Sigmoid colon (tissue), 4 donors: ENCODE measurements around the gene PDHA1.

Source experiments
- EP300 ChIP-seq, 4 donors: sonication (generic); formaldehyde crosslinking; IDR thresholded peaks; one replicate each; pipeline ENCODE4 v1.6.1; 2017; ENCODE audit warnings: antibody characterized with exemption in 4 of 4
- POLR2A ChIP-seq, 2 donors: fragments of 450-650 bp; IDR thresholded peaks; one replicate each; pipeline ENCODE4 v1.6.1; 2016; ENCODE audit warnings: antibody characterized with exemption in 2 of 2, mild to moderate bottlenecking in 2 of 2, moderate library complexity in 2 of 2
- POLR2AphosphoS5 ChIP-seq, 4 donors: sonication (generic); formaldehyde crosslinking; IDR thresholded peaks; one replicate each; pipeline ENCODE4 v1.6.1; 2017; ENCODE audit warnings: antibody characterized with exemption in 4 of 4
- TF ChIP-seq, protein P1 (sequence below), 4 experiments: fragments of 450-650 bp in 3 of 4; fragments of 200-600 bp in 1 of 4; IDR thresholded peaks; one replicate each; pipeline ENCODE4 v1.5.1; 2016 to 2019; ENCODE audit warnings: antibody characterized with exemption in 4 of 4, mild to moderate bottlenecking in 3 of 4, moderate library complexity in 2 of 4

DNA sequence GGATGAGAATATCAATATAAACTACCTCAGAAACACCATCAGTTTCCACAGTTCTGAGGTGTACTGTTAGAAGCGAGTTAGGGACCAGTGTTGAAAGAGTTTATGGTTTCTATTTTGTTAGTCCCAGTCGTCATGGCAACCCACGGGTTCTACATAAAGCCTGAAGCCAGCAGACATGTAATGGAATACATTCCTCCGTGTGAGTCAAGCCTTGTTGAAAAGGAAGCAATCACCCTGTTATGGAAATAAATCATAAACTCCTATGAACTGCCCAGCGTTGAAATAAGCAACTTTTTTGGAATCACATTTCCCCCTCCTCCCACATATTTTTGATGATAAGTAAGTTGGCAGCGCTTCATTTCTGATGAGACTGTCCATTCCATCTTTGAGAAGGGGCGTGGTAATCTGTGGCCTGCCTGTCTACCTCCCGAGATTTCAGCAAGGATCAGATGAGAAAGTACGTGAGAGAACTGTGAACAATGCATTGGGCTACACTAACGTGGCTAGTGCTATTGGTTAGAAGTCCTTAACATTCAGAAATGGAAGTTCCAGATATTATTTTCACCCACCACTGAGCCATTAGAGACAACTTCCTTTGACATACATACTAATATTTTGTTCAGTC is 40.4 kb upstream of the PDHA1 start:
- TF ChIP-seq, protein P1, sequence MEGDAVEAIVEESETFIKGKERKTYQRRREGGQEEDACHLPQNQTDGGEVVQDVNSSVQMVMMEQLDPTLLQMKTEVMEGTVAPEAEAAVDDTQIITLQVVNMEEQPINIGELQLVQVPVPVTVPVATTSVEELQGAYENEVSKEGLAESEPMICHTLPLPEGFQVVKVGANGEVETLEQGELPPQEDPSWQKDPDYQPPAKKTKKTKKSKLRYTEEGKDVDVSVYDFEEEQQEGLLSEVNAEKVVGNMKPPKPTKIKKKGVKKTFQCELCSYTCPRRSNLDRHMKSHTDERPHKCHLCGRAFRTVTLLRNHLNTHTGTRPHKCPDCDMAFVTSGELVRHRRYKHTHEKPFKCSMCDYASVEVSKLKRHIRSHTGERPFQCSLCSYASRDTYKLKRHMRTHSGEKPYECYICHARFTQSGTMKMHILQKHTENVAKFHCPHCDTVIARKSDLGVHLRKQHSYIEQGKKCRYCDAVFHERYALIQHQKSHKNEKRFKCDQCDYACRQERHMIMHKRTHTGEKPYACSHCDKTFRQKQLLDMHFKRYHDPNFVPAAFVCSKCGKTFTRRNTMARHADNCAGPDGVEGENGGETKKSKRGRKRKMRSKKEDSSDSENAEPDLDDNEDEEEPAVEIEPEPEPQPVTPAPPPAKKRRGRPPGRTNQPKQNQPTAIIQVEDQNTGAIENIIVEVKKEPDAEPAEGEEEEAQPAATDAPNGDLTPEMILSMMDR (IDR thresholded peaks at IDR 0.05) = no peak
- TF ChIP-seq POLR2A (IDR thresholded peaks at IDR 0.05) (no peak), POLR2AphosphoS5 (IDR thresholded peaks at IDR 0.05) (no peak), EP300 (IDR thresholded peaks at IDR 0.05) (no peak)
